Measurements from ENCODE around the gene HNMT. TPM values are rescaled to one million over a fixed set of nuclear protein-coding genes. Genes with fewer than 3 reads are reported as not detected.
"Not testable (repeated sequence)": the region's sequence is repeated elsewhere in the genome, so short reads cannot be mapped to it uniquely, and the experiment has no call there.

HNMT gene
- total and polyA plus RNA-seq, 7 donors = 29.9 to 124 (median 59.2) TPM

DNA sequence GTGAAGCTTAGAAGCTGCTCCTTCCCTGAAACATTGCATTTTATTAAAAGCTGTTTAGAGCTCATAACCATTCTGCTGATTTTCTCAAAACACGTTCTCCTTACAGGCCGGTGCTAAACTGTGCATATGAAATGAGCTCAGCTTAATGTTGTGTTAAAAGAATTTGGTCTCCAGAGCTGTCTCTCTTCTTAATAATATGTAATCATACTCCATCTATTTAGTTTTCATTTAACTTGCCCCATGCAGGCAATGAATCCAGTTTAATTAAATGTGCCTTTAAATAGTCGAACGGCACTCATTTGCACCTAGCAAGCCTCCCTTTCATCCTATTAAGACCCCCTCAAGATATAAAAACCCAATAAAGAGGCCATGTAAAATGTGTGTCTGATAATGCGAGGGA is 76.3 kb downstream of the HNMT start:
- no peaks in the 10 kb centered on the region for H3K4me1 ChIP-seq
- intact Hi-C loops (cut with DNase I) = no loop called here
- H3K9me3 ChIP-seq = no peaks in the 10 kb centered on the region
- H3K4me3 ChIP-seq = no peak overlapping the region
- H3K27ac ChIP-seq = no peak overlapping the region
- H3K27me3 ChIP-seq = no peaks in the 10 kb centered on the region
- no peaks in the 10 kb centered on the region for H3K36me3 ChIP-seq
- TF ChIP-seq POLR2AphosphoS5 (IDR thresholded peaks at IDR 0.05) (no peak), POLR2A (IDR thresholded peaks at IDR 0.05) (no peak), EP300 (IDR thresholded peaks at IDR 0.05) (no peak)
- TF ChIP-seq, protein P1, sequence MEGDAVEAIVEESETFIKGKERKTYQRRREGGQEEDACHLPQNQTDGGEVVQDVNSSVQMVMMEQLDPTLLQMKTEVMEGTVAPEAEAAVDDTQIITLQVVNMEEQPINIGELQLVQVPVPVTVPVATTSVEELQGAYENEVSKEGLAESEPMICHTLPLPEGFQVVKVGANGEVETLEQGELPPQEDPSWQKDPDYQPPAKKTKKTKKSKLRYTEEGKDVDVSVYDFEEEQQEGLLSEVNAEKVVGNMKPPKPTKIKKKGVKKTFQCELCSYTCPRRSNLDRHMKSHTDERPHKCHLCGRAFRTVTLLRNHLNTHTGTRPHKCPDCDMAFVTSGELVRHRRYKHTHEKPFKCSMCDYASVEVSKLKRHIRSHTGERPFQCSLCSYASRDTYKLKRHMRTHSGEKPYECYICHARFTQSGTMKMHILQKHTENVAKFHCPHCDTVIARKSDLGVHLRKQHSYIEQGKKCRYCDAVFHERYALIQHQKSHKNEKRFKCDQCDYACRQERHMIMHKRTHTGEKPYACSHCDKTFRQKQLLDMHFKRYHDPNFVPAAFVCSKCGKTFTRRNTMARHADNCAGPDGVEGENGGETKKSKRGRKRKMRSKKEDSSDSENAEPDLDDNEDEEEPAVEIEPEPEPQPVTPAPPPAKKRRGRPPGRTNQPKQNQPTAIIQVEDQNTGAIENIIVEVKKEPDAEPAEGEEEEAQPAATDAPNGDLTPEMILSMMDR (IDR thresholded peaks at IDR 0.05) = no peak
- DNase-seq = no peak
- 86 to 89% methylated on average over 5 of the region's 5 CpGs for WGBS, 2 donors

- intact Hi-C loops (cut with DNase I) = no loop called here
- no peaks in the 10 kb centered on the region for H3K9me3 ChIP-seq
- H3K27ac ChIP-seq = no peak overlapping the region
- TF ChIP-seq EP300 (IDR thresholded peaks at IDR 0.05) (no peak), POLR2A (IDR thresholded peaks at IDR 0.05) (no peak), POLR2AphosphoS5 (IDR thresholded peaks at IDR 0.05) (no peak)
- TF ChIP-seq, protein P1 (IDR thresholded peaks at IDR 0.05) = no peak
- no peaks in the 10 kb centered on the region for H3K4me1 ChIP-seq
- H3K36me3 ChIP-seq = no peaks in the 10 kb centered on the region
- H3K27me3 ChIP-seq = no peaks in the 10 kb centered on the region
- WGBS, 2 donors = 92 to 93% methylated on average over 3 of the region's 3 CpGs
- no peak overlapping the region for H3K4me3 ChIP-seq
- no peak for DNase-seq
Observed at GRCh38 chr2:138042311-138042710, 78.0 kb downstream of the HNMT start.

- WGBS, 2 donors = 96 to 97% methylated on average over 6 of the region's 6 CpGs
- H3K36me3 ChIP-seq; intact Hi-C loops (cut with DNase I); DNase-seq; H3K4me1 ChIP-seq; H3K4me3 ChIP-seq; H3K27me3 ChIP-seq; H3K9me3 ChIP-seq; H3K27ac ChIP-seq: not testable (repeated sequence)
Observed at GRCh38 chr2:138043588-138043987, 79.3 kb downstream of the HNMT start.

DNA sequence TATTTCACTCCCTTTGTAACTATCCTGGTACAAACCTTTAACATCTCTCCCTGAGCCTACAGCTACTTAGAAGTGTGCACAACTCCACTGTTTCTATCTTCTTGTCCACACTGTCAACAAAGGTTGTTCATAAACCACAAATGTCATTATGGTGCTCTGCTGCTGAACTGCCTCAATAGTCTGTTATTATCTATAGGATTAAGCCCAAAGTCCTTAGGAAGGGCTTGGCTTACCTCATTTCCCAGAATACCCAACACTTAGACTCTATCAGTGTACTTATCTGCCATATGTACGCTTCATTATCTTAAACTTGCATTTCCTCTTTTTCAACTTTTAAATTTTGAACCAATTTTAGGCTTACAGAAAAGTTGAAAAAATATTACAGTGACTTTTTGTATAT is 94.2 kb downstream of the HNMT start:
- Histone ChIP-seq H3K27ac (no peak overlapping the region), H3K4me3 (no peak overlapping the region), H3K9me3 (no peaks in the 10 kb centered on the region), H3K36me3 (no peaks in the 10 kb centered on the region), H3K27me3 (no peaks in the 10 kb centered on the region), H3K4me1 (no peaks in the 10 kb centered on the region)
- intact Hi-C loops (cut with DNase I) = no loop called here
- no peak for DNase-seq
- TF ChIP-seq POLR2A (IDR thresholded peaks at IDR 0.05) = no peak
- TF ChIP-seq, protein P1 (IDR thresholded peaks at IDR 0.05) = no peak
- WGBS, 2 donors = 0 to 46% methylated on average over 1 of the region's 1 CpG

DNA sequence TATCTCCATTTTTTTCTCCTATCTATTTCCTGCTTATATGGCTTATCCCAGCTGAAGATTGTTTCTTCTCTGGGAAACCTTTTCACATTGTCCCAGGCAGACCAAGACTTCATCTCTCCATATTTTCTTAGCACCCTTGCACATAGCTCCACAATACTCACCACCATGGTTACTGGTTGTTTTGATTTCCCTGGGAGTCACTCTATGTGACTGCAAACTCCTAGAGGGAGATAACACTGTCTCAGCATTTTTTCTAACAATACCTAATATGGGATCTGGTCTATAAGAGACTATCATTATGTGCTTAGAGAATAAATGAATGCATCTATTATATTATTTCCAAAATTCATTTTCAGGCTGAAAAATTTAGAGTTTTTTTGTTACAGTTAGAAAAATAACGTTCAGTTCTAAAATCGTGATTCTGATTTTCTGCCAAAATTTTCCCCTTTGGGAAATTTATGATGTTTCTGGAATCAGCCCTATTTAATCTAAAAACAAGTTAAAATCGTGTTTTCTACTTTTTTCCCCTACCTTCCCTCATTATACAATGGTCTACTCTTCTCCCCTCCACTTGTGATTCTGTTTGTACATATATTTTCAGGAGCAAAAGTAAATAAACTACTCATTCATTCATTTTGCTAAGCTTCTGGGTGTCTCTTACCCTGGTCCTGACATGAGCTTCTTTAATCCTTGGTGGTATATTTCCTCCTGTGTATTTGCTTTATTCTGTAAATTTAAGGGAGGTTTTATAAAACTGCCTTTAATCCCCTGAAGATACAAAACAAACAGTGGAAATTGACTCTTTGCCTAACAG is 95.4 kb downstream of the HNMT start:
- WGBS, 2 donors = 67 to 83% methylated on average over 3 of the region's 3 CpGs
- no peak for DNase-seq
- no peaks in the 10 kb centered on the region for H3K9me3 ChIP-seq

More for the DNA sequence above, 95.4 kb downstream of the HNMT start:
- intact Hi-C loops (cut with DNase I) = no loop called here
- no peak overlapping the region for H3K27ac ChIP-seq
- no peaks in the 10 kb centered on the region for H3K36me3 ChIP-seq
- TF ChIP-seq, protein P1 (IDR thresholded peaks at IDR 0.05) = no peak
- TF ChIP-seq POLR2AphosphoS5 (IDR thresholded peaks at IDR 0.05) = no peak
- TF ChIP-seq EP300 (IDR thresholded peaks at IDR 0.05) = no peak
- TF ChIP-seq POLR2A (IDR thresholded peaks at IDR 0.05) = no peak
- H3K4me3 ChIP-seq = no peak overlapping the region
- no peaks in the 10 kb centered on the region for H3K4me1 ChIP-seq
- H3K27me3 ChIP-seq = no peaks in the 10 kb centered on the region
